ENCODE results near the gene PCDH15.

Gene PCDH15

GRCh38 chr10:54266395-54266794 is 534.6 kb downstream of the PCDH15 start:
- H2BK5ac ChIP-seq (ENCODE audit: low read depth, low read length, poor library complexity), result no peak overlapping the region
- DNase-seq, result no peak

GRCh38 chr10:54262726-54263125 is 538.3 kb downstream of the PCDH15 start:
- Histone ChIP-seq H3K79me2 (ENCODE audit: control insufficient read depth, insufficient read depth, low read length, poor library complexity) (no peaks in the 10 kb centered on the region), H3K4ac (ENCODE audit: low read depth, low read length) (no peak overlapping the region), H2BK120ac (ENCODE audit: insufficient read depth, low read length, poor library complexity) (no peak overlapping the region), H3K4me3 (ENCODE audit: low read depth, low read length) (no peak overlapping the region), H2BK12ac (ENCODE audit: low read length) (no peak overlapping the region), H3K9ac (ENCODE audit: low read length) (no peak overlapping the region), H3K4me1 (ENCODE audit: control insufficient read depth in 1 of 2, insufficient read depth in 2 of 2, low read length in 2 of 2) (no peaks in the 10 kb centered on the region), H2AK5ac (ENCODE audit: low read length) (no peak overlapping the region), H2AFZ (ENCODE audit: insufficient read depth, low read length, poor library complexity) (no peak overlapping the region), H4K91ac (ENCODE audit: low read depth, low read length) (no peak overlapping the region), H3K14ac (ENCODE audit: low read length) (no peak overlapping the region), H3K36me3 (ENCODE audit: control insufficient read depth in 1 of 2, insufficient read depth in 2 of 2, low read length in 2 of 2) (peaks cover 0 to 2% of the 10 kb centered on the region in 2 experiments), H4K8ac (ENCODE audit: low read depth, low read length) (no peak overlapping the region), H3K18ac (ENCODE audit: low read length) (no peak overlapping the region), H2BK5ac (ENCODE audit: low read depth, low read length, poor library complexity) (no peak overlapping the region), H3K4me2 (ENCODE audit: low read length) (no peak overlapping the region), H4K12ac (ENCODE audit: low read depth, low read length) (no peak overlapping the region), H3K79me1 (ENCODE audit: low read length) (no peaks in the 10 kb centered on the region), H3K23ac (ENCODE audit: low read length) (no peak overlapping the region), H3K27me3 (ENCODE audit: insufficient read depth, low read length) (no peaks in the 10 kb centered on the region), H3K9me3 (ENCODE audit: insufficient read depth, low read depth, low read length) (no peaks in the 10 kb centered on the region), H3K27ac (ENCODE audit: low read depth, low read length) (no peak overlapping the region)
- DNase-seq, result no peak
- no CpG with 5 or more reads among the region's 5 CpGs for WGBS (ENCODE audit: extremely low coverage, insufficient coverage, insufficient read length)

More at GRCh38 chr10:54266395-54266794, 534.6 kb downstream of the PCDH15 start:
- Histone ChIP-seq H2BK120ac (ENCODE audit: insufficient read depth, low read length, poor library complexity) (no peak overlapping the region), H2BK12ac (ENCODE audit: low read length) (no peak overlapping the region), H3K27me3 (ENCODE audit: insufficient read depth, low read length) (no peaks in the 10 kb centered on the region), H3K9ac (ENCODE audit: low read length) (no peak overlapping the region), H3K79me2 (ENCODE audit: control insufficient read depth, insufficient read depth, low read length, poor library complexity) (no peaks in the 10 kb centered on the region), H3K23ac (ENCODE audit: low read length) (no peak overlapping the region), H3K18ac (ENCODE audit: low read length) (no peak overlapping the region), H3K79me1 (ENCODE audit: low read length) (no peaks in the 10 kb centered on the region), H3K36me3 (ENCODE audit: control insufficient read depth in 1 of 2, insufficient read depth in 2 of 2, low read length in 2 of 2) (peaks cover 0 to 2% of the 10 kb centered on the region in 2 experiments), H4K8ac (ENCODE audit: low read depth, low read length) (no peak overlapping the region), H3K4me1 (ENCODE audit: control insufficient read depth in 1 of 2, insufficient read depth in 2 of 2, low read length in 2 of 2) (no peaks in the 10 kb centered on the region), H3K9me3 (ENCODE audit: insufficient read depth, low read depth, low read length) (no peaks in the 10 kb centered on the region), H3K27ac (ENCODE audit: low read depth, low read length) (no peak overlapping the region), H3K4me2 (ENCODE audit: low read length) (no peak overlapping the region), H4K91ac (ENCODE audit: low read depth, low read length) (no peak overlapping the region), H2AFZ (ENCODE audit: insufficient read depth, low read length, poor library complexity) (no peak overlapping the region), H3K14ac (ENCODE audit: low read length) (no peak overlapping the region), H4K12ac (ENCODE audit: low read depth, low read length) (no peak overlapping the region), H2AK5ac (ENCODE audit: low read length) (no peak overlapping the region), H3K4me3 (ENCODE audit: low read depth, low read length) (no peak overlapping the region), H3K4ac (ENCODE audit: low read depth, low read length) (no peak overlapping the region)
- WGBS (ENCODE audit: extremely low coverage, insufficient coverage, insufficient read length), result no CpG with 5 or more reads among the region's 1 CpG

- Histone ChIP-seq H2AFZ (ENCODE audit: insufficient read depth, low read length, poor library complexity) (no peak overlapping the region), H2BK12ac (ENCODE audit: low read length) (no peak overlapping the region), H2BK120ac (ENCODE audit: insufficient read depth, low read length, poor library complexity) (no peak overlapping the region), H3K18ac (ENCODE audit: low read length) (no peak overlapping the region), H3K9ac (ENCODE audit: low read length) (no peak overlapping the region), H3K4me3 (ENCODE audit: low read depth, low read length) (no peak overlapping the region), H4K91ac (ENCODE audit: low read depth, low read length) (no peak overlapping the region), H3K27me3 (ENCODE audit: insufficient read depth, low read length) (no peaks in the 10 kb centered on the region), H3K79me2 (ENCODE audit: control insufficient read depth, insufficient read depth, low read length, poor library complexity) (no peaks in the 10 kb centered on the region), H3K4me1 (ENCODE audit: control insufficient read depth in 1 of 2, insufficient read depth in 2 of 2, low read length in 2 of 2) (no peaks in the 10 kb centered on the region), H3K27ac (ENCODE audit: low read depth, low read length) (no peak overlapping the region), H2AK5ac (ENCODE audit: low read length) (no peak overlapping the region), H3K4ac (ENCODE audit: low read depth, low read length) (no peak overlapping the region), H2BK5ac (ENCODE audit: low read depth, low read length, poor library complexity) (no peak overlapping the region), H3K4me2 (ENCODE audit: low read length) (no peak overlapping the region), H4K8ac (ENCODE audit: low read depth, low read length) (no peak overlapping the region), H3K36me3 (ENCODE audit: control insufficient read depth in 1 of 2, insufficient read depth in 2 of 2, low read length in 2 of 2) (peaks cover 0 to 2% of the 10 kb centered on the region in 2 experiments), H3K79me1 (ENCODE audit: low read length) (no peaks in the 10 kb centered on the region), H3K23ac (ENCODE audit: low read length) (no peak overlapping the region), H4K12ac (ENCODE audit: low read depth, low read length) (no peak overlapping the region), H3K14ac (ENCODE audit: low read length) (no peak overlapping the region), H3K9me3 (ENCODE audit: insufficient read depth, low read depth, low read length) (no peaks in the 10 kb centered on the region)
- no peak for DNase-seq
- WGBS (ENCODE audit: extremely low coverage, insufficient coverage, insufficient read length), result no CpG with 5 or more reads among the region's 2 CpGs
Observed at GRCh38 chr10:54259104-54259503, 541.9 kb downstream of the PCDH15 start.

- H3K4me1 ChIP-seq (ENCODE audit: control insufficient read depth in 1 of 2, insufficient read depth in 2 of 2, low read length in 2 of 2), result no peaks in the 10 kb centered on the region
- no peak overlapping the region for H2AFZ ChIP-seq (ENCODE audit: insufficient read depth, low read length, poor library complexity)
- H4K91ac ChIP-seq (ENCODE audit: low read depth, low read length), result no peak overlapping the region
- no peak overlapping the region for H3K27ac ChIP-seq (ENCODE audit: low read depth, low read length)
- DNase-seq, result no peak
- no peak overlapping the region for H4K12ac ChIP-seq (ENCODE audit: low read depth, low read length)
- no peak overlapping the region for H3K4ac ChIP-seq (ENCODE audit: low read depth, low read length)
- no peak overlapping the region for H3K9ac ChIP-seq (ENCODE audit: low read length)
- no peak overlapping the region for H2AK5ac ChIP-seq (ENCODE audit: low read length)
- no peak overlapping the region for H3K4me2 ChIP-seq (ENCODE audit: low read length)
- H4K8ac ChIP-seq (ENCODE audit: low read depth, low read length), result no peak overlapping the region
- peaks cover 7% of the 10 kb centered on the region for H3K9me3 ChIP-seq (ENCODE audit: insufficient read depth, low read depth, low read length)
- no peak overlapping the region for H3K14ac ChIP-seq (ENCODE audit: low read length)
- no peak overlapping the region for H3K4me3 ChIP-seq (ENCODE audit: low read depth, low read length)
- no peak overlapping the region for H2BK120ac ChIP-seq (ENCODE audit: insufficient read depth, low read length, poor library complexity)
- H3K79me2 ChIP-seq (ENCODE audit: control insufficient read depth, insufficient read depth, low read length, poor library complexity), result no peaks in the 10 kb centered on the region
- H3K36me3 ChIP-seq (ENCODE audit: control insufficient read depth in 1 of 2, insufficient read depth in 2 of 2, low read length in 2 of 2), result no peaks in the 10 kb centered on the region
- no CpG with 5 or more reads among the region's 4 CpGs for WGBS (ENCODE audit: extremely low coverage, insufficient coverage, insufficient read length)
- H3K27me3 ChIP-seq (ENCODE audit: insufficient read depth, low read length), result no peaks in the 10 kb centered on the region
- no peaks in the 10 kb centered on the region for H3K79me1 ChIP-seq (ENCODE audit: low read length)
- H3K23ac ChIP-seq (ENCODE audit: low read length), result no peak overlapping the region
- H3K18ac ChIP-seq (ENCODE audit: low read length), result no peak overlapping the region
- H2BK12ac ChIP-seq (ENCODE audit: low read length), result no peak overlapping the region
- no peak overlapping the region for H2BK5ac ChIP-seq (ENCODE audit: low read depth, low read length, poor library complexity)
Observed at GRCh38 chr10:54234832-54235231, 566.2 kb downstream of the PCDH15 start.

All from trophoblast cell (in vitro differentiated cells and primary cell).